GM21423 (cell line): ENCODE data around the gene TBX19.
A peak's percentile ranks its signal among the peaks of the same experiment; 100 is the strongest.

Experiments
- ATAC-seq: cut with Tn5 transposase; IDR thresholded peaks from one replicate; pipeline ENCODE4 v1.9.1; 2021; ENCODE audit warnings: mild to moderate bottlenecking, moderate library complexity; ENCODE audit not compliant: unreplicated experiment

The TBX19 gene

DNA sequence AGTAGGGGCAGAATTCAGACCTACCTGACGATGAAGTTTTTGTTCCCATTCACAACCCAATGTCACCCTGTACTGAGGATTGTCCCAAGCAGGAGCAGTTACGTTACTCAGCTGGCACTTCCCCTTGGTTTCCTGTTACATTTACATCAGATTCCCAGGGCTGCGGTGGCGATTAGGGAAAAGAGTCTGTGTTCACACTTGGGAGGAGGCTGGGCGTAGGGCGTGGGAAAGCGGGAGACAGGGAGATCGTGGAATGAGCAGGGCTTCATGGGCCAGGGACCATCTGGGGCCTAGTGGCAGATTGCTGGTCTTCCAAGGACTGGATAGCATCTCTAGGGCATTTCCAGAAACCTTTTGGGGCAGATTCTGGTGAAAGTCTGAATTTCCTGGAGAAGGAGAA is 39.0 kb downstream of the TBX19 start:
- no peak for ATAC-seq

DNA sequence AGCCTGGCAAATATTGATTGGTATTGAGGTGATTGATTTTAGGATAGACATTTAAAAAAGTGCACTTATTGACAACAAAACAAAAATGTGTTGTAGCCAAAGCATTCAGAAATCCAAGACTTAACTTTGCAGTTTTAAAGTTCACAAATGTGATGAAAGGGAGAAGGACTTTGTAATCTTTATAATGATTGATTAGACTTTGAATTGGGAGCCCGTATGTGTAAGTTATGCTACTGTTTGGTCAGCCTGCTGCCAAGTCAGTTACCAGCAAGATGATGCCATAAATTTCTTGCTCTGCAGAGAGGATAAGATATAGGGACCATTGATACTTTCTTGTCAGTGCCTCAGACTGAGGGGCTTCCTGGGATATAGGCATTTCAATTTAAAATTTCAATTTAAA is 39.5 kb downstream of the TBX19 start:
- no peak for ATAC-seq

DNA sequence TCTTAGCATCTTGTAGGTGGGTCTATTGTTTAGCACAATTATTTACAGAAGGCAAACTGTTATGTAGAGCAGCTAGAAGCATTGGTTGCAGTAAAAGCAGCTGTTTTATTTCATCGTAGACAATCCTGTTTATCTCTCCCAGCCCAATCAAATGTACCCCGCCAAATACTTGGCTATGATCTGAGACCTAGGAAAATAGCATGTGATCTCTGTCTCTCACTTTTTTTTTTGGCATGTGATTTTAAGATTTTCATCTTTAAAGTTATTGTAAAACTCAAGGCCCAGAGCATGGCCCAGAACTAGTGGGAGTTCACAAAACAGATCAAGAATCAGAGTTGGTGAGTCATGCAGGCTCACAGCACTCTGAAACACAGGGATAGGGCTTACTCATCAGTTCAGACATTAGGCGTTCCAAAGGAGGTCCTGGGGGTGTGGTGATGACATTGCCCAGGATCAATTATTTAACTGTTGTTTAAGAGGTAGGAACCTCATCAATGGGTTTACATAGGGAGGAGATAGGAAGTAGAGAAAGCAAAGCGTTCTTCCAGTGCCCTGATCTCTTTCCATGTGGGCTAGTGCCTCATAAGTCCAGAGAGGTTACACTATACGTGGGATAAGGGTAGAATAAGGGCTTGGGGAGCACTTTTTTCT is 40.2 kb downstream of the TBX19 start:
- no peak for ATAC-seq

DNA sequence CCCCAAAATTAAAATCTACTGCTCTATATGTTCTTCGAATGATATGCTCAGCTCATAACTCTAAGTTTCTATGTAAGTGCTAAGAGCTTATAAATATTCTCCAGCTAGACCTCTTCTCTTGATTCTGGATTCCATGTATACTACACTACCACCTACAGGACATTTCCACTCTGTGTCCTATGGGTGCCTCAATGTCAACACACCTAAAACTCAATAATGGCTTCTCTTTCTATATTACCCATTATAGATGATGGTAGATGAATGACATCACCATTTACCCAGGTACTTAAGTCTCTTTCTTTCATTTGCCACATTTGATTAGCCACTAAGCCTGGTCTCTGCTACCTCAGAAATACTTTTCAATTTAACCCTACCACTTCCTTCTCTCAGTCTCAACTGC is 41.3 kb downstream of the TBX19 start:
- no peak for ATAC-seq

- ATAC-seq: no peak
Observed at GRCh38 chr1:168324745-168325425, 44.2 kb downstream of the TBX19 start.

DNA sequence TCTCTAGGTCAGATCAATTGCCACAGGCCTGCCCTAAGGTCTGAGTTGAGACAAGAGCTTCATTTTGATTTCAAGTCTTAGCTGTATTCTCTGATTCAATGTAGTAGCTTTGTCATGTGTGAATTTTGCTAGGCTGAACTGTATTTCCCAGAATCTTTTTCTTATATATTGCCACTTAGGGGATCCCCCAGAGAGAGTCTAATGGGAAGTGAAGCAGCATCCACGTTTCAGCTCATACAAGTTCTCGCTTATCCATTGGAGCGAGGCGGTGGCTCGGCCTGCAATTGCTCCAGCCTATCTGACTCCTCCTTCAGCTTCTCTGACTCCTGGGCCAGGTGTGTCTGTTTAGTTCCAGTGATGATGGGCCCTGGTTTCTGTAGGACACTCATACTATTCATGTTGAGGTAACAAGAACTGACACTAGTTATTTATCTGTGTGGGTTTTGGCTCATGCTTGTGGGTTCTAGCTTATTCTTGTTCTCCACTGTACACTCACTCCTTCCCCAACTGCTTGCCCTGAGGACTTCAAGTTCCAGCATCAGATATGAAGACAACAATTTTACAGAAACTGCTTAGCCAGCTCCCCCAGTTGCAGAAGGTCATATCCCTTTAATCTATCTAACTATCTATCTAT is 48.2 kb downstream of the TBX19 start:
- ATAC-seq: no peak

- no peak for ATAC-seq
Observed at GRCh38 chr1:168330285-168330684, 49.6 kb downstream of the TBX19 start.

DNA sequence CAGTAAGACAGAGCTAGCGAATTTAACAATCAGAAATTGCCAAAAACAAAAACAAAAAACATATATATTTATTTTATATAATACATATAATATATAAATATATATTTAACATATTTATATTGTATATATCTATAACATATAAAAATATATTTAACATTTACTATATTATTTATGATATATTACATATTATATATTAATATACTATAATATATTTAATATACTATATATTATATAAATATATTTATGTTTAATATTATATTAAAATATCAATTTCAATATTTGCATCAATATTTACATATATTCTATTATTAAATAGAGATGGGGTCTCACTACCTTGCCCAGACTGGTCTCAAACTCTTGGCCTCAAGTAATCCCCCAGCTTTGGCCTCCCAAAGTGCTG is 50.9 kb downstream of the TBX19 start:
- no peak for ATAC-seq

DNA sequence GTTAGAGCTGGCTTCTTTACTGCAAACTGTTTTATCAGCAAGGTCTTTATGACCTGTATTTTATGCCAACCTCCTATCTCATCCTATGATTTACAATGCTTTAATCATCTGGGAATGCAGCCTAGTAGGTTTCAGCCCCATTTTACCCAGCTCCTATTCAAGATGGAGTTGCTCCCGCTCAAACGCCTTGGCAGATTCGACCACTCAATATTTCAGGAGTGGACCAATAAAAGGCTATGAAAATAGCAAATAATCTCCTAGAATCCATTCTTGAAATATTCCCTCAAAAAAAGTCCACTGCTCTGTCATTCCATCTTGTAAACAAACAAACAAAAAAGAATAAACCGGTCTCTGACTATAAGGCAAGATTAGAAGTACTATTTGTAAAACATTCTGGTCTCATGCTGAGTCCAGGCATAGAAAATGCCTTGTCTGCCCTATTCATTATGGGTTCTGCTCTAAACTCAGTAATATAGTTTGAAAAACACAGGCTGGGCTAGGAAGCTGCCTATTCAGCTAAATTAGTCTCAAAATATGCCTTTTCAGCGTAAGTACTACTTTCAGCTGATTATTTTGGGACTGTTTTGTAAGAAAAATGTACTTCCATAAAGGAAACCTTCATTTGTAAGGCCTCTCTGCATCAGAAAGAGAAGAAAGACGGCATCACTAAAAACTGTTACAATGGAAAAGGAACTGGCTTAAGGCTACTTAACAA is 53.0 kb downstream of the TBX19 start:
- ATAC-seq: no peak

DNA sequence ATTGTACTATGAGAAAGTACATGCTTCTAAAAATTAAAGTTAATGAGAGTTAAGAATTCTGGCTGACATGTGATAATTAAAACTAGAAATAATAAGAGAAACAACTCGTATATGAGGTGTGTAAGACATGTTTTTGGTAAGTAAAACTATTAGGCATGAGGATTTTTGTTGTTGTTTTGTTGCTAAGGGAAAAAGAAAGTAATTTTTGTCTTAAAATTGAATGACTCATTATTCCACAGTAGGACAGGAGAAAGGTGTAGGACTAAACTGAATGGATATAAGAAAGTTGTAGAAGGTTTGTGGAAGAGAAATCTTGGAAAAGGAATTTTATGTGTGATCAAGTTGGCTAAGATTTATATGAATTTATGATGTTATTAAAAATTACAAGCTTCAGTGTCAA is 54.8 kb downstream of the TBX19 start:
- ATAC-seq: no peak

DNA sequence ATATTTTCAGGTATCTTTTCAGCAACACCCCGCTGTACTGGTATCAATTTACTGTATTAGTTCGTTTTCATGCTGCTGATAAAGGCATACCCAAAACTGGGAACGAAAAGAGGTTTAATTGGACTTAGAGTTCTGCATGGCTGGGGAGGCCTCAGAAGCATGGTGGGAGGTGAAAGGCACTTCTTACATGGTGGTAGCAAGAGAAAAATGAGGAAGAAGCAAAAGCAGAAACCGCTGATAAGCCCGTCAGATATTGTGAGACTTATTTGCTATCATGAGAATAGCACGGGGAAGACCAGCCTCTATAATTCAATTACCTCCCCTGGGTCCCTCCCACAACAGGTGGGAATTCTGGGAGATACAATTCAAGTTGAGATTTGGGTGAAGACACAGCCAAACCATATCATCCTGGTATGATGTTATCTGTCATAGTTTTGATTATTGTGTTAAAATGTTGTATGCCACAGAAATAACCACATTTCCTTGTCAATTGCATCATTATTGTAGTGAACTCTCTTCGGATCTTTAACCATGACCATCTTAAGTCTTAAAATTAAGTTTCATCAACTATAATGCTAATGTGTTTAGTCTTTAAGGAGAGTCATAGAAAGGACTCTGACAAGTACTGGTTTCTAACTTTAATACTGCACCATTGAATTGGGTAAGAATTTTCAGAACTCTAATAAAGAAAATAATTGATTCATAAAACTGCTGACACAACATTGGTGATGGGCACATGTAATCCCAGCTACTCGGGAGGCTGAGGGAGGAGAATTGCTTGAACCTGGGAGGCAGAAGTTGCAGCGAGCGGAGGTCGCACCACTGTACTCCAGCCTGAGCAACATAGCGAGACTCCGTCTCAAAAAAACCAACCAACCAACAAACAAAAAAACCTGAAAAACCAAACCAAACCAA is 58.2 kb downstream of the TBX19 start:
- no peak for ATAC-seq

DNA sequence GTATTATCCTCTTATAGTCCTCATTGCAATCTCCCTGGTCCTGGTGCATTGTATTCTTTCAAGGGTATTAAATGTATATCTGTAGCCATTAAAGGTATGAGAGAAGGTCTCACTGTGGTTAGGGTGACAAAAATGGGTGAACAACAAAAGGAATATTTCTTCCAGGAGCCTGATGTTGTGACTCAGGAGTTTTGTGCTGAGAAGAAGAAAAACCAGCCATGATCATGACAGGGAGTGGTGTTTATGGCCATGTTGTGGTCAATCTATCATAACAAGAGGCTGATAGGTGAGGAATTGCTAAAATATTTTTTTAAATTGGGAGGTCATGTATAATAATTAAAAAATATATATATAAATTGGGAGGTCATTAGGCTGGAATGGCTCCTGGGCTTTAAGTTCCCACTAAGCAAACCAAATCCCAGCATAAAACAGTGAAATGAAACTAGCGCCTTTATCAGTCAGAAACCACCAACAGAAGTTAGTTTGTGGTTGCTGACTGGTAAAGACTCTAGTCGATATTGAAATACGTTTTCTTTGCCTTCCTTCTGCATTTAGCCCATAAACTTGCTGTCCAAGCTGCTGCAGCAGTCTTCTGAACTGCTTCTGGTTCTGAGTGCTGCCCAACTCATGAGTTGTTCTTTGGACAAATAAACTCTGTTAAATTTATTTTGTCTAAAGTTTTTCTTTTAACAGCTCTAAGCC is 60.3 kb downstream of the TBX19 start:
- no peak for ATAC-seq

- no peak for ATAC-seq
Observed at GRCh38 chr1:168341483-168341975, 60.9 kb downstream of the TBX19 start.

GRCh38 chr1:168342572-168343280 is 62.0 kb downstream of the TBX19 start:
- ATAC-seq: peak; percentile 80

DNA sequence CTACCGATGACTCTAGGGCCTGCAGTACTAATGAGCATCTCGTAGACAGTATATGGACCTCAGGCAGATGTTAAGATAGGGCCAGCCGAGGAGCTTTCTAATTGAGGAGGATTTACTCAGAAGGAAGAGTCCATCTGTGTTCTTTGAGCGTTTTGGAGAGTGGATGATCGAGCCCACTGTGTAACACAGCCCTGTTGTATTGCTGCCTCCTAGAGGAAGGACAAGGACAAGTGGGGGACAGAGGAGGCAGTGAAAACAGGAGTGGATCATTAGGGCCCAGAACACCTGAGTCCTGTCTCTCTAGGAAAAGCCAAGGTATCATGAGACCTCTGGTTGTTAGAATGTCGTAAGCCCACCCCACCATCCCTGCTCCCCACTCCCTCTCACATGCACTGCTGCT is 62.9 kb downstream of the TBX19 start:
- no peak for ATAC-seq

DNA sequence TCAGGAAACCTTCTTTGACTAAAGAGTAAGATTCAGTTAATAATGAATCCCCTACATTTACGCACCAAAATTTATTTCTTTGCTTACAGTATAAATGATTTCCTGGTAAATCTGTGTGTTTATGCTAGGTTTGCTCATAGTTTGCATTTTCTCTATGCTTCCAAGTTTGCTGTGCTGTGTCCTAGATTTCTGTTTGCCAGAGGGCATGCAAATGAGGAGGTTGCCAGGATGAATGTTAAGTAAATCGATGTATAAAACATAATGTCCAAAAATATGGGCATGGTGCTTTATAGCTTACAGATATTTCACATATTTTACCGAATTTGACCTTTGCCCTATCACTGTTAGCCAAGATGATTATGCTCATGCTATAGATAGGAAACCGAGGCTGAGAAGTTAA is 63.8 kb downstream of the TBX19 start:
- ATAC-seq: no peak

DNA sequence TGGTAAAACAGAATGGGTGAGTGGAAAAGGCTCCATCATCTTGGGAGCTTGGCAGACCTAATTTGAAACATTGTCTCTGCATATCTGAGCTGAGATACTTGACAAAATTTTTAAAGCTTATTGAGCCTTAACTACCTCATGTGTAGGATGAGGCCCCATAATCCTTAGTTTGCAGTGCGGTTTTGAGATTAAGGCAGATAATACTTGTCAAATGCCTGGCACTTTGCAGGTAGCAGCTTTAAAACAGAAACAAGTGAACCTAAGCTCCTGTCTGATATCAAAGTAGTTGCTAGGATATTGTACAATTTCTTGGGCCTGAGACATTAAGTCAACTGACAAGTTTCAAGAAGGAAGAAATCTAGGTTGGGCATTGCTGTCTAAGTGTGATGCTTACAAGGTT is 65.3 kb downstream of the TBX19 start:
- ATAC-seq: no peak

DNA sequence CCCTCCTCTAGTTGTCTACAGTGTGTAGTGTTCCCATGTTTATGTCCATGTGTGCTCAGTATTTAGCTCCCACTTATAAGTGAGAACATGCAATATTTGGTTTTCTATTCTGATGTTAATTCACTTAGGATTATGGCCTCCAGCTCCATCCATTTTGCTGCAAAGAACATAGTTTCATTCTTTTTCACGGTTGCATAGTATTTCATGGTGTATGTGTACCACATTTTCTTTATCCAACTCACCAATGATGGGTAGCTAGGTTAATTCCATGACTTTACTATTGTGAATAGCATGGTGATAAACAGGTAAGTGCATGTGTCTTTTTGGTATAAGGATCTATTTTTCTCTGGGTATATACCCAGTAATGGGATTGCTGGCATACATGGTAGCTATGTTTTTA is 67.0 kb downstream of the TBX19 start:
- no peak for ATAC-seq

GRCh38 chr1:168348146-168348709 is 67.6 kb downstream of the TBX19 start:
- ATAC-seq: no peak
